Activated CD8-positive, alpha-beta T cell treated with anti-CD3 and anti-CD28 coated beads, Interleukin-2, amount 10 ng/mL, durations not matched to agents 7 days and 5 days (primary cell): ENCODE data around the gene KHK. TPM values are rescaled to one million over a fixed set of nuclear protein-coding genes. Genes with fewer than 3 reads are reported as not detected.

Experiments used
- ATAC-seq: fragments of 150-1000 bp; cut with Tn5 transposase; one replicate; pipeline ENCODE4 v1.10.0; 2021; ENCODE audit warnings: moderate library complexity
- CTCF ChIA-PET: fragments of 350-600 bp; sonication (Branson Sonifier 250); formaldehyde crosslinking; loops from one replicate; lab custom pipeline; 2021; ENCODE audit warnings: antibody characterized with exemption; lab: Charles Lee
- POLR2A ChIA-PET: fragments of 350-600 bp; sonication (Branson Sonifier 250); formaldehyde crosslinking; loops from one replicate; lab custom pipeline; 2021; ENCODE audit warnings: antibody characterized with exemption; lab: Charles Lee
- DNase-seq: peaks from one replicate; pipeline ENCODE4 v3.0.0-alpha.2; 2020
- H3K27ac Mint-ChIP-seq: one replicate; pipeline ENCODE4 v1.8.0; 2021; ENCODE audit warnings: mild to moderate bottlenecking, mixed read lengths
- H3K27me3 Mint-ChIP-seq: one replicate; pipeline ENCODE4 v1.8.0; 2021; ENCODE audit warnings: low read depth, mixed read lengths
- H3K36me3 Mint-ChIP-seq: one replicate; pipeline ENCODE4 v1.8.0; 2021; ENCODE audit warnings: low read depth, mixed read lengths
- H3K4me1 Mint-ChIP-seq: one replicate; pipeline ENCODE4 v1.8.0; 2021; ENCODE audit warnings: low read depth, mixed read lengths
- H3K4me3 Mint-ChIP-seq: one replicate; pipeline ENCODE4 v1.8.0; 2021; ENCODE audit warnings: mild to moderate bottlenecking, mixed read lengths
- H3K9me3 Mint-ChIP-seq: one replicate; pipeline ENCODE4 v1.8.0; 2022; ENCODE audit warnings: mixed read lengths; ENCODE audit not compliant: insufficient read depth
- total RNA-seq, 2 experiments: library from RNA; stranded (reverse); gene quantifications; one replicate each; pipeline ENCODE4 v1.2.3, GENCODE V29; 2021

KHK gene
- 10 to 100 TPM; 12.1 to 12.4 TPM for total RNA-seq

- no peaks in the 10 kb centered on the region for H3K9me3 Mint-ChIP-seq
- peak; percentile 15 for ATAC-seq
- peaks cover 51% of the 10 kb centered on the region for H3K4me1 Mint-ChIP-seq
- H3K27me3 Mint-ChIP-seq = no peaks in the 10 kb centered on the region
- CTCF ChIA-PET = interaction anchor here (0.8 to 2.9 kb wide), 19 partner anchors 9 to 216 kb away, joined by 3 to 11 read pairs (median 5); partner anchors contain the start of genes ABHD1, OST4 and PREB
- H3K36me3 Mint-ChIP-seq = no peaks in the 10 kb centered on the region
- DNase-seq = no peak
- H3K4me3 Mint-ChIP-seq = peak within 1 kb of the TSS; percentile 80
- POLR2A ChIA-PET = interaction anchor here (0.9 to 1.9 kb wide), 4 partner anchors 12 to 36 kb away, joined by 3 to 7 read pairs (median 4); partner anchors contain the start of gene AGBL5
- H3K27ac Mint-ChIP-seq = peak within 1 kb of the TSS; percentile 88
Measured at GRCh38 chr2:27086724-27087593, at the start of gene KHK. KHK (plus strand) TSS chr2:27086772; CDS start chr2:27087260, 488 bp downstream.

DNA sequence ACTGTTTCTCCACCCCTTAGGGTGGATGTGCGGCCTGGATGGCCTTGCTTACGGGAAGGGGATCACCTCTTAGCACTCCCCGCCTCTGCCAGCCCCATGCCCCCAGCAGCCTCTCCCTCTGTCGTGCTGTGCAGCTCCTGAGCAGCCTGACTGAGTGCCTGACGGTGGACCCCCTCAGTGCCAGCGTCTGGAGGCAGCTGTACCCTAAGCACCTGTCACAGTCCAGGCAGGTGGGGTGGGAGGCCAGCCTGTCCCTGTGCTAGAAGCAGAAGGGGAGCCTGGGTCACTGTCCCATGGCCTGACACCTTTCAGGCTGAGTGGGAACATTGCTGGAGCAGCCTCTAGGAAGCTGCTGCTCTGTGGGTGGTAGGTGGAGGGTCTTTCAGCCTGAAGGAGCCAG is 48.6 kb upstream of the KHK start:
- ChIA-PET POLR2A (interaction anchor here (0.7 to 0.9 kb wide), 2 partner anchors 13 to 35 kb away, joined by 3 read pairs; partner anchors contain the start of gene AGBL5), CTCF (interaction anchor here (0.8 to 1.0 kb wide), 2 partner anchors 13 to 21 kb away, joined by 3 read pairs; partner anchors contain the start of gene AGBL5)
- H3K4me3 Mint-ChIP-seq = no peak overlapping the region
- H3K9me3 Mint-ChIP-seq = no peaks in the 10 kb centered on the region
- H3K27ac Mint-ChIP-seq = no peak overlapping the region
- no peak for DNase-seq
- H3K27me3 Mint-ChIP-seq = no peaks in the 10 kb centered on the region
- ATAC-seq = no peak
- peaks cover 77% of the 10 kb centered on the region for H3K36me3 Mint-ChIP-seq
- peaks cover 26% of the 10 kb centered on the region for H3K4me1 Mint-ChIP-seq

- CTCF ChIA-PET = no interaction called here
- Mint-ChIP-seq H3K4me1 (peaks cover 21% of the 10 kb centered on the region), H3K27ac (no peak overlapping the region), H3K4me3 (no peak overlapping the region), H3K36me3 (peaks cover 72% of the 10 kb centered on the region), H3K9me3 (no peaks in the 10 kb centered on the region), H3K27me3 (no peaks in the 10 kb centered on the region)
- POLR2A ChIA-PET = interaction anchor here (0.9 kb wide), 1 partner anchor 34 kb away, joined by 3 read pairs; no protein-coding TSS in a partner anchor
- ATAC-seq (no peak), DNase-seq (no peak)
Measured at GRCh38 chr2:27038631-27039339, 47.8 kb upstream of the KHK start.

GRCh38 chr2:27039426-27039825 is 47.1 kb upstream of the KHK start:
- Mint-ChIP-seq H3K4me1 (peaks cover 14% of the 10 kb centered on the region), H3K9me3 (no peaks in the 10 kb centered on the region), H3K36me3 (peaks cover 66% of the 10 kb centered on the region), H3K27me3 (no peaks in the 10 kb centered on the region), H3K4me3 (no peak overlapping the region), H3K27ac (no peak overlapping the region)
- ATAC-seq = no peak
- ChIA-PET POLR2A (no interaction called here), CTCF (interaction anchor here (0.7 kb wide), 1 partner anchor 23 kb away, joined by 3 read pairs; no protein-coding TSS in a partner anchor)
- no peak for DNase-seq

- peaks cover 68% of the 10 kb centered on the region for H3K36me3 Mint-ChIP-seq
- ATAC-seq (no peak), DNase-seq (no peak)
- no peak overlapping the region for H3K27ac Mint-ChIP-seq
- peaks cover 10% of the 10 kb centered on the region for H3K4me1 Mint-ChIP-seq
- H3K9me3 Mint-ChIP-seq = no peaks in the 10 kb centered on the region
- ChIA-PET POLR2A (no interaction called here), CTCF (interaction anchor here (0.7 kb wide), 1 partner anchor 23 kb away, joined by 3 read pairs; no protein-coding TSS in a partner anchor)
- no peak overlapping the region for H3K4me3 Mint-ChIP-seq
- no peaks in the 10 kb centered on the region for H3K27me3 Mint-ChIP-seq
Measured at GRCh38 chr2:27039871-27040270, 46.7 kb upstream of the KHK start.

DNA sequence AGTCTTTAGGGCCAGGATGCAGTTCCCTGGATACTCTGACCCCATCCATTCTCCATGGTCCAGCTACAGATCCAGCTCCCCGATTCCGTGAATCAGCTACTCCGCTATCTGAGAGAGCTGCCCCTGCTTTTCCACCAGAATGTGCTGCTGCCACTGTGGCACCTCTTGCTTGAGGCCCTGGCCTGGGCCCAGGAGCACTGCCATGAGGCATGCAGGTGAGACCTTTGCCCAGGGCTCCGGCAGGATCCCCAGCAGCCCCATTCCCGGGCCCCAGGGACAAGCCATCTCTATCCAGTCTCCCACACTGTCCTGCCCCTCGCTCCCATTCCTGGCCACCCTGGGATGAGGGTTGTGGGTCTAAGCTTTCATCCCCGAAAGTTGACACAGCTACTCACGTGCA is 46.3 kb upstream of the KHK start:
- no peaks in the 10 kb centered on the region for H3K9me3 Mint-ChIP-seq
- CTCF ChIA-PET = interaction anchor here (0.7 kb wide), 1 partner anchor 24 kb away, joined by 3 read pairs; no protein-coding TSS in a partner anchor
- peaks cover 6% of the 10 kb centered on the region for H3K4me1 Mint-ChIP-seq
- H3K27ac Mint-ChIP-seq = no peak overlapping the region
- POLR2A ChIA-PET = interaction anchor here (0.6 kb wide), 1 partner anchor 21 kb away, joined by 4 read pairs; no protein-coding TSS in a partner anchor
- no peak for ATAC-seq
- peaks cover 64% of the 10 kb centered on the region for H3K36me3 Mint-ChIP-seq
- no peak overlapping the region for H3K4me3 Mint-ChIP-seq
- H3K27me3 Mint-ChIP-seq = no peaks in the 10 kb centered on the region
- DNase-seq = no peak

GRCh38 chr2:27041752-27042151 is 44.8 kb upstream of the KHK start:
- no peak overlapping the region for H3K4me3 Mint-ChIP-seq
- H3K27me3 Mint-ChIP-seq = no peaks in the 10 kb centered on the region
- H3K4me1 Mint-ChIP-seq = no peaks in the 10 kb centered on the region
- ATAC-seq (no peak), DNase-seq (no peak)
- ChIA-PET POLR2A (interaction anchor here (0.9 kb wide), 1 partner anchor 10 kb away, joined by 3 read pairs; the partner anchor contains the start of gene AGBL5), CTCF (interaction anchor here (1.1 to 1.6 kb wide), 2 partner anchors 44 to 80 kb away, joined by 3 read pairs; no protein-coding TSS in a partner anchor)
- H3K9me3 Mint-ChIP-seq = no peaks in the 10 kb centered on the region
- peaks cover 53% of the 10 kb centered on the region for H3K36me3 Mint-ChIP-seq
- no peak overlapping the region for H3K27ac Mint-ChIP-seq

- Mint-ChIP-seq H3K27ac (no peak overlapping the region), H3K4me3 (no peak overlapping the region), H3K36me3 (peaks cover 48% of the 10 kb centered on the region), H3K4me1 (no peaks in the 10 kb centered on the region), H3K27me3 (no peaks in the 10 kb centered on the region), H3K9me3 (no peaks in the 10 kb centered on the region)
- DNase-seq = no peak
- ChIA-PET CTCF (interaction anchor here (1.1 to 1.6 kb wide), 3 partner anchors 9 to 81 kb away, joined by 3 read pairs; partner anchors contain the start of gene AGBL5), POLR2A (no interaction called here)
- no peak for ATAC-seq
Measured at GRCh38 chr2:27042159-27042661, 44.4 kb upstream of the KHK start.

DNA sequence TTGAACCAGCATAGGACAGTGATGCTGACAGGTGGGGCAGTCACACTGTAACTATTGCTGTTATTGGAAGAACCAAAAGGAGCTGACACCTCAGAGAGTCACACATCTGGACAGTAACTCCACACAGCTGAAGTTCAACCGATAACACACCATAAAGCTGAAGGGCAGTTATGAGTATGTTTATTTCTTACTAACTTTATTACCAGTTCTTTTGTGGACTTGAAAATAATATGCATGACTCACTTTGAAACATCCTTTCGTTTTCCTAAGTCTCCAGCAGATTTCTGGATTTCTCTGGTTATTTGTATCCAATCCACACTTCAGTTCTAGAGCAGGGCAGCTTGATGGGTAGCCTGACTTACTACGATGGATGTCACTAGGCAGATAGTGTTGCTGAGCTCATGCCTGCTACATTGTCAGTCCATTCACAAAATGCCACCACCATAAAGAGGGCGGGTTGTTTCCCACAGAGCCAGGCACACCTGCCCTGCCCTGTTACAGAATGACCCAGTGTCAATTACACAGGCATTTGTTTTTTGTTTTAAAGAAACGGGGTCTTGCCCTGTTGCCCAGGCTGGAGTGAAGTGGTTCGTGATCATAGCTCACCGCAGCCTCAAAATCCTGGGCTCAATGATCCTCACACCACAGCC is 43.5 kb upstream of the KHK start:
- Mint-ChIP-seq H3K9me3 (no peaks in the 10 kb centered on the region), H3K36me3 (peaks cover 41% of the 10 kb centered on the region), H3K27ac (no peak overlapping the region), H3K4me1 (peaks cover under 1% of the 10 kb centered on the region), H3K27me3 (no peaks in the 10 kb centered on the region), H3K4me3 (no peak overlapping the region)
- DNase-seq = no peak
- POLR2A ChIA-PET = interaction anchor here (0.8 kb wide), 1 partner anchor 10 kb away, joined by 4 read pairs; the partner anchor contains the start of gene TMEM214
- no peak for ATAC-seq
- CTCF ChIA-PET = interaction anchor here (1.2 kb wide), 1 partner anchor 8 kb away, joined by 3 read pairs; the partner anchor contains the start of gene AGBL5

DNA sequence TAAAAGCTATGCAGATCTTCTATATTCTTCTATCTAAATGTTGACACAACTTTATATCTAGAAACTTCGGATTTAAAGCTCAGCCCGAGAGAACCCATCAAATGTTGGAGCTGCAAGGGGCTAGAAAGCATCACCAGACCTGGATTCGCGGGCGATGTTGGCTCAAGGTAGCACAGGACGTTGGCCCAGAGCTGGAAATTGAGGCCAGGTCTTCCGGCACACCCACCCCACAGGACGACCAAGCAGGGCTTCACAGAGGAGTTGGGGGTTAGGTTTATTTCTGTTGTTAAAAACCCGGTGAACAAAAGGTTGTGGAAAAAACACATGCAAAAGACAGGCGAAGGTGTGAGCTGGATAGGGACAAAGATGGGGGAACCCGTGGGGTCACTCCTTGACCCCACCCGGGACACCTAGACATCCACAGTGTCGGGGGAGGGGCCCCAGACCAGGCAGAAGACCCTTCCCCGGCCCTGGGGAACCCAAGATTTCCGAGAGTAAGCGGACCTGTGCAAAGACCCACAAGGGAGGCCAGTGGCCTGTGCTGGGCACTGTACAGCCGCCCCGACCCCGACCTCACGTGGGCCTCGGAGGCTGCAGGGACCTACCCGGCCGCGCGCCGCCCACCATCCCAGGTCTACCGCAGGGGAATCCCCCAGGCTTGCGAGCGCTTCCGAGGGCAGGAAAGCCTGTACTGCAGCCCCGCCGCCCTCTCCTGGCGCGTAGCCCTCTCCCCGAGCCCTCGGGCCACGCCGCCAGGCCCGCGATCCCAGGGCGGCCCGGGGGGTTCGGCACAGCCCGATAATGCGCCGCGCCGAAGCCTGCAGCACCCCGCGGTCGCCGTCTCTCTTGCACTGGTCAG is 36.9 kb upstream of the KHK start:
- ChIA-PET CTCF (interaction anchor here (0.8 to 4.8 kb wide), 12 partner anchors 16 to 88 kb away, joined by 3 to 30 read pairs (median 7); partner anchors contain the start of genes KHK, OST4, PREB and TMEM214), POLR2A (interaction anchor here (0.5 to 9.3 kb wide), 9 partner anchors 15 to 285 kb away, joined by 3 to 128 read pairs (median 5); partner anchors contain the start of genes ATRAID, CENPA, OST4 and PREB)
- H3K4me1 Mint-ChIP-seq = peaks cover 20% of the 10 kb centered on the region
- no peaks in the 10 kb centered on the region for H3K9me3 Mint-ChIP-seq
- peaks cover 5% of the 10 kb centered on the region for H3K27me3 Mint-ChIP-seq
- peaks cover 12% of the 10 kb centered on the region for H3K36me3 Mint-ChIP-seq
- peak; percentile 16 for ATAC-seq
- peak; percentile 65 for DNase-seq
- peak overlapping the region; percentile 93 for H3K4me3 Mint-ChIP-seq
- H3K27ac Mint-ChIP-seq = peak overlapping the region; percentile 96
